Non-pigmented ciliary epithelial cell (primary cell): ENCODE data around the gene TH.

Experiments used
- DNase-seq: peaks from one replicate; pipeline ENCODE4 v3.0.0-alpha.2; 2010; ENCODE audit warnings: low read depth

Gene TH

DNA sequence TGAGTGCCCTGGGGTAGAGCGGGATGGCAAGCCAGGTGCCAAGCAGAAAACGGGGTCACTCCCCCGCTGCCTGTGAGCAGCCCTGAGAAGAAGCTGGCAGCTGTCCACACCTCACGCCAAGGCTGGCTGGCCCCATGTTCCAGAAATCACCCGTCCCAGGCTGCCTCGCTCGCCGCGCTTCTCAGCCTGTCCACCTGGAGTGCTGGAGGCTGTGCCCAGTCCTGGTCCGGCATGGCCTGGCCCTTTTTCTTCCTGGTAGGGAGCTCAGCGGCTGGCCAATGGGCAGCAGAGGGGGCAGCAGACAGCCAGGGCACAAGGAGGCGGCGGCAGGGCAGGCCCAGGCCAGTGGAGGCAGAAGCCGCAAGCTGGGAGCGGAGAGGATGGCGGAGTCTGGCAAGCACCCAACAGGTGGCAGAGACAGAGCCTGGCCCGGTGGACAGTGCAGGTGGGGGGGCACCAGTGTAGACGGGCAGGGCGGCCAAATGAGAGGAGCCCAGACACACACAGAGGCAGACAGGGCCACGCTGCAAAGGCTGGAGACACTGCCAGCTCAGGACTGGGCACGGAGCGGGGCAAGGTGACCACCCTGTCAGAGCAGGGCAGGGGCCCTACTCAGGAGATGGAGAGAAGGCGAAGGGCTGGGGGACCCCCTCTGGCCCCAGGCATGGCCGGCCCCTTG is 37.2 kb upstream of the TH start:
- DNase-seq = no peak

GRCh38 chr11:2207773-2208621 is 36.4 kb upstream of the TH start:
- no peak for DNase-seq

- no peak for DNase-seq
Measured at GRCh38 chr11:2207212-2207611, 35.6 kb upstream of the TH start.

DNA sequence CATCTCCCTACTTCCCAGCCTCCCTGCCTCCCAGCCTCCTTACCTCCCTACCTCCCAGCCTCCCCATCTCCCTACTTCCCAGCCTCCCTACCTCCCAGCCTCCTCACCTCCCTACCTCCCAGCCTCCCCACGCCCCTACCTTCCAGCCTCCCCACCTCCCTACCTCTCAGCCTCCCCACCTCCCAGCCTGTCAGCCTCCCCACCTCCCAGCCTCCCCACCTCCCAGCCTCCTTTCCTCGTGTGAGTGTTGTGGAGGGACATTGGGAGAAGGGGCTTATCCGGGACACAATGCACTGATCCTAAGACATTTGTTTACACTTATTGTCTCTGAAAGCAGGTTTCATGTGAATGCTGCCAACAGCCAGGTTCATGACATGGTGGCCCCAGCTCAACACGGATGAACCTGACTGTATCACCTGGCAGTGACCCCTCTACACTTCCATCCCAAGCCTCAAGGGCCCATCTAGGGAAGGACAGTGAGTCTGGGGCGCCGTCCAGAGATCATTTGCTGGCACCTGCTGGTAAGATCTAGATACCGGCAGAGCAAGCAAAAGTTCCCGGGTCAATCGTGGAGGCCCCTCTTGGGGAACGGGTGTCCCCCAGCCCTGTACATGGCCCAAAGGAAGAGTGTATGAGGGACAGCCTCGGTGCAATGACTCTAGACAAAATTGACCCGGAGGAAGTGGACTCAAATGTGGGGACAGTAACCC is 34.5 kb upstream of the TH start:
- DNase-seq = no peak

- no peak for DNase-seq
Measured at GRCh38 chr11:2205214-2205720, 33.7 kb upstream of the TH start.

DNA sequence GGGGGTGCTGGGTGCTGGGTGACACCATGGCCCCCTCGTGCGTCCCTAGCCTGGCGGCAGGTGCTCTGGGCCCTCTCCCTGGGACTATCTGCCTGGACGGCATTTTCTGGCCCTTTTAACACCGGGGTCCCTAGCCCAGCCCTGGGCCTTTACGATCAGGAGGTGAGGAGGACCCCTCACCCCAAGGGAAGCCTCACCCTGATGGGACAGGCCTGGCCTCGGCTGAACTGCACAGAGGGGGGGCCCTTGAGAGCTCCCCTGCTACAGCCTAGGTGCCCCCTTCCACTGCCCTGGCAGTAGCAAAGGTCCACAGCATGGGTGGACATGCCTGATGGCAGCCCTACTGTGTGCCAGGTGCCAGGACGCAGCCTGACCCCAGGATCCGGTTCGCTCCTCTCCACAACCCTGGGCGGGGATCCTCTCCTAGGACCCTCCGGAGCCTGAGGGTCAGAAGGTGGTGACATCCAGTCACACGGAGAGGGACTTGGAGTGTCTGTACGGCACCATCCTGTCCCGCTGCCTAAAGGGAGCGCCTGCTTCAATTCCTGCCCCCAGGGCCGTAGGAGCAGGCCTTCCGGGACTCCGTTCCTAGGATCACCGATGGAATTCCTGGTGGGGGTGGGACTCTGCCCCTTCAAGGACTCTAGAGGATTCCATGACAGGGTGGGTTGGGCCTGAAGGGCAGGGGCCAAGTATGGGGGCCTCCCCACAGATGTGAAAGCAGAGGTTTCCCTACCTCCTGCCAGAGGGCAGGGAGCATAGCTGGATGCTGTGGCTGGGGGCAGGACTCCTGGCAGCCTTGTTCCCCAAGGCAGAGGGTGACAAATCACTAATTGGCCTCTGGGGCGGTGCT is 33.0 kb upstream of the TH start:
- DNase-seq = no peak

GRCh38 chr11:2203440-2204259 is 32.0 kb upstream of the TH start:
- DNase-seq = no peak

- no peak for DNase-seq
Measured at GRCh38 chr11:2202900-2203439, 31.4 kb upstream of the TH start.

- no peak for DNase-seq
Measured at GRCh38 chr11:2202071-2202899, 30.7 kb upstream of the TH start.

- DNase-seq = no peak
Measured at GRCh38 chr11:2201542-2201941, 29.9 kb upstream of the TH start.

DNA sequence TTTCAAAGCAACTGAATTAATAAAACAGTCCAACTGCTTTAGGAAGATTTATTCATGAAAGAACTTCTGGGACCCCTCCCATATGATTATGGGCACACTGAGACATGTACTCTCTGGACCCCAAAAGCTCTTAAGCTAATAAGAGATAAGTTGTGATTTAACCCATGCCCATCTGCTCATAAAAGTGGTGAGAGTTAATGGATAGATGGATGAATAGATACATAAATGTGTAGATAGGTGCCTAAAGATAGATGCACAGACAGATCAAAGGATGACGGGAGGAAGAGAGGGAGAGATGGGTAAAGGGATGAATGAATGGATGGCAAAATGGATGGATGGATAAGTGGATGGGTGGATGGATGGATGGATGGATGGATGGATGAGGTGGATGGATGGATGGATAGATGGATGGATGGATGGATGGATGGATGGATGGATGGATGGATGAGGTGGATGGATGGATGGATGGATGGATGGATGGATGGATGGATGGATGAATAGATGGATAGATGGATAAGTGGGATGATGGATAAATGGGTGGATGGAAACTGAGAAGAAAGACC is 29.4 kb upstream of the TH start:
- DNase-seq = no peak

DNA sequence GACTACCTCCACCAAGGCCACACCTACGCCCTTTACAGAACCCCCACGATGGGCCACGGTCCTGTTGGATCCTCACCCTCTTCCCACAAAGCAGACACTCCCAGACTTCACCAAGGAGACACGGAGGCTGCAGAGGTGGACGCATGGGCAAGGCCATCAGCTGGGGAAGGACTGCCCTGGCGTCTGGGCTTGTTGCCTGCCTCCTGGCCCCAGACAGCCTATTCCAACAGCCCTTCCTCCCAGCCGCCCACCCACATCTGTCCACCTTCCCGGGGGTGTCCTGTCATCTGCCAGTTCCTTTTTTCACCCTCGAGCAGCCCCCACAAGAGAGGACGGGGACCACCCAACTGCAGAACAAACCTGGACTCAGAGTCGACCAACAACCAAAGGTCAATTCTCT is 28.9 kb upstream of the TH start:
- no peak for DNase-seq

DNA sequence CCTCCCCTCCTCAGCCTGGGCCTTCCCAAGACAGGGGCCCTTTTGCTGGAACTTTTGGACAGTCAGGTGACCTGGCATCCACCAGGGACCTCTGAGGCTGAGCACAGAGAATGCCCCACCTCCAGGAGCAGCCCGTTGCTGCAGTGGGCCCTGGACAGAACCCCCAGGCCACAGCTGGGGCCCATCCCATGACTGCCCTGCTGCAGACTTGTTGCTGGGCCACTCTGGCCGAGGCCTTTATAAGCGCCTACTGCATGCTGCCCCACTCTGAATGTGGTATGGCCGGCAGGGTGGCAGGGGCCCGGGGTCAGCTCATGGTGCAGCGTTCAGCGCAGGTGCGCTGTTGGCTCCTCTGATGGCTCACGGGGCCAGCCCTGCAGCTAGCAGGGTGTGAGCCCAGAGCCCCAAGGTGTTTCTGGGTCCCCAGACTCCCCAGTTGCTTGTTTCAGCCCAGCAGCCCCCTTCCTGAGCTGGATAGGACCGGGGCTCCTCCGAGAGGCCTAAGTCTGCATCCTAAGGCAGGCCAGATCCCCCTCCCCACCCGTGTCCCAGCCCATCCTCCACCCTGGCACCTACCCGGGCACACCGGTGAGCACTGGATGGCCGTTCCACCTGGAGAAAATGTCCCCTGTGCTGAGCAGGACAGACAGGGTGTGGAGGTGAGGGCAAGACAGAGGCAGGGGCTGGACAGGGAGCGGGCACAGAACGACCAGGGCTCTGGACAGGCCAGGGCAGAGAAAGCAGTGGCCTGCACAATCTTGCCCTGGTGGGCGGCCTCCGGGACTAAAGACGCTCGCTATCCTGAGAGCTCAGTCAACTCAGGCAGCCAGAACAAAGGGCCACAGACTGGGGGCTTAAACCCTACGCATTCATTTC is 28.1 kb upstream of the TH start:
- DNase-seq = no peak

DNA sequence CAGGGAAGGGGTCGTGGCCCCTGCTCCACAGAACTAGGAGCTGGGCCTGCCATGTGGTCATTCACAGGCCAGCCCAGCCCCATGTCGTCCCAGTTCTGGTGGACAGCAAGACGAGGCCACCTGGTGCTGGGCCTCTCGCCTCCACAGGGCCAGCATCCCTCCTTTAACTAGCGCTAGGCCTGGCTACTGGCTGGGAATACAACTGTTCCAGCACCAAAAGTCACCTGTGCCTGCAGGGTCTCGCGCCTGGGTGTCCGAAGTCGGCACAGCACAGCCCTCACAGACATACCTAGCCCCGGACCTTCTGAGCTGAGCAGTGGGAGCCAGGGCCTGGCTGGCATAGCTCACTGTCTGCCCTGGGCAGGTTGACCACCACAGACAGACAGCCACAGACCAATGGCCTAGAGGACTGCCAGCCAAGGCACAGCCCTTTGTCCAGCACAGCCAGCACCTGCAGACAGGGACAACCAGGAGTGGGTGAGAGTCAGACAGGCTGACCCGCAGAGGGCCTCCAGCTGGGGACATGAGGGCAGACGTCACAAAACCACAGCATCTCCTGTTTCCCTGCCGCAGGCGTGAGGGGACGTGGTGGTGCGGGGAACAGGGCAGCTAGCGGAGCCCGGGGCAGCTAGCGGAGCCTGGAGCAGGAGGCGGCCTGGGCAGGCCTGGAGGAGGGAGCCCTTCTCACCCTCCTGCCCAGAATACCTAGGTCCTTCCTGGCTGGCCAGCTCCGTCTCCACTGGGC is 27.2 kb upstream of the TH start:
- DNase-seq = no peak

GRCh38 chr11:2197771-2198520 is 26.3 kb upstream of the TH start:
- no peak for DNase-seq

- no peak for DNase-seq
Measured at GRCh38 chr11:2196970-2197770, 25.6 kb upstream of the TH start.
